GM13976 (cell line): ENCODE measurements around the gene GRIN3A.
A peak's percentile ranks its signal among the peaks of the same experiment; 100 is the strongest.

Source experiments
- DNase-seq: peaks from one replicate; pipeline ENCODE4 v3.0.0; 2012; ENCODE audit warnings: low spot score
- in situ Hi-C: fragments of 300-500 bp; cut with MboI; formaldehyde crosslinking; loops from one replicate; pipeline ENCODE4 v1.12.0; 2022; ENCODE audit warnings: low sequenced_read_pairs, mixed read lengths, inconsistent platforms; ENCODE audit not compliant: unreplicated experiment
- TF ChIP-seq, protein P1 (sequence below): IDR thresholded peaks from 2 replicates; pipeline ENCODE4 v1.5.1; 2012; ENCODE audit warnings: borderline replicate concordance, mild to moderate bottlenecking; ENCODE audit not compliant: insufficient read depth; ENCODE audit errors: extremely low read depth, missing control alignments, control extremely low read depth

The GRIN3A gene

GRCh38 chr9:101574731-101575333 lies 163.6 kb downstream of the GRIN3A start:
- no peak for DNase-seq
- TF ChIP-seq, protein P1, sequence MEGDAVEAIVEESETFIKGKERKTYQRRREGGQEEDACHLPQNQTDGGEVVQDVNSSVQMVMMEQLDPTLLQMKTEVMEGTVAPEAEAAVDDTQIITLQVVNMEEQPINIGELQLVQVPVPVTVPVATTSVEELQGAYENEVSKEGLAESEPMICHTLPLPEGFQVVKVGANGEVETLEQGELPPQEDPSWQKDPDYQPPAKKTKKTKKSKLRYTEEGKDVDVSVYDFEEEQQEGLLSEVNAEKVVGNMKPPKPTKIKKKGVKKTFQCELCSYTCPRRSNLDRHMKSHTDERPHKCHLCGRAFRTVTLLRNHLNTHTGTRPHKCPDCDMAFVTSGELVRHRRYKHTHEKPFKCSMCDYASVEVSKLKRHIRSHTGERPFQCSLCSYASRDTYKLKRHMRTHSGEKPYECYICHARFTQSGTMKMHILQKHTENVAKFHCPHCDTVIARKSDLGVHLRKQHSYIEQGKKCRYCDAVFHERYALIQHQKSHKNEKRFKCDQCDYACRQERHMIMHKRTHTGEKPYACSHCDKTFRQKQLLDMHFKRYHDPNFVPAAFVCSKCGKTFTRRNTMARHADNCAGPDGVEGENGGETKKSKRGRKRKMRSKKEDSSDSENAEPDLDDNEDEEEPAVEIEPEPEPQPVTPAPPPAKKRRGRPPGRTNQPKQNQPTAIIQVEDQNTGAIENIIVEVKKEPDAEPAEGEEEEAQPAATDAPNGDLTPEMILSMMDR, result no peak
- in situ Hi-C loops, result no loop called here

DNA sequence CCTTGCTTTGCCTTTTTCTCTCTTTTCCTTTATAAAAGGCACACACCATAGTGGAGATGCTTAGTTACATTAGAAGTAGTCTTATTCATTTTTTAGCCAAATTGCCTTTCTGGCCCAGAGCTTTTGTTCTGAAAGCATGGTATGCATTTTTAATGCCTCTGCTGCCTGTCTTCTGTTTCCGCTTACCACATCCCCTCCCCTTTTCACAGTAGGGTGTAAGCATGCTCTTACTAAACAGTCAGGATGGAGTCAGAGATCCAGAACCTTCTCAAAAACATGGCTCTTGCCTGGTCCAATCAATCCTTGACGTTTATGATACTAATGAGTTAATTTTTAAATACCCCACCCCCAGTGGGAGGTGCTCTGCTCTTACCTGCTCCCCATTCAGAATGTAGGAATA lies 166.1 kb downstream of the GRIN3A start:
- in situ Hi-C loops, result no loop called here
- DNase-seq, result no peak

GRCh38 chr9:101571114-101571513 lies 167.3 kb downstream of the GRIN3A start:
- in situ Hi-C loops, result no loop called here
- no peak for DNase-seq
- TF ChIP-seq, protein P1, result no peak

More for the DNA sequence above, 166.1 kb downstream of the GRIN3A start:
- TF ChIP-seq, protein P1, result no peak

DNA sequence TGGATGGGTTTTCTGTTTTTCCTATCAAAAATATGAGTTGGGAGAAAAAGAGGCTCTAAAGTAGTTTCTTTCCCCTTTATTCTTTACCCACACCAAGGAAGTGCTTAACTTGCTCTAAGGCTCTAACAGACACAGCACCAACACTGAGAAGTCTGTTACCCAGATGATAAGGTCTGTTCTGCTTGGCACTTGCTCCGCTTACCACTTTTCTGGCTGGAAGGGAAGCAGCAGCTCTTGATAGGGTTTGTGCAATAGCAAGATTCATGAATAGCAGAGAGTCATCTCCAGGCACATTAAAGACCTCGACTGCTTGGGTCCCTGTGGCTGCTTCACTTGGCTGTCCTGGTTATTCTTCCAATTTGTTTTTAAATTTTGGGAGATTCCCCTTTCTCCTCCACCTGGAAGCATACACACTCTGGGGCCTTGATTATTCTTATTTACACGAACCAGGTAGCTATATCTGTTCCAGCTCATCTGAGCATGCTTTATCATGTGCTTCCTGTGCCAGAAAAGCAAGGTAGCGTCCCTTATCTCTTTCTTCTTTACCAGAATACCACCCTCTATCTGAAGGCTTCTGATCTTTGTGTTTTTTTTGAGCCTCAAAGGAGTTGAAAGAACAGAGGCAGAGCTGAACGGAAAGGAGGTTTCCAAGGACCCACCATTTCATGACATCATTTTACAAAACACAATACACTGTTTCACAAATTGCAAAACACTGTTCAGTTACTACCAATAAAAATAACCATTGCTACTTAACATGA lies 168.5 kb downstream of the GRIN3A start:
- in situ Hi-C loops, result no loop called here
- DNase-seq, result no peak
- TF ChIP-seq, protein P1, result no peak

GRCh38 chr9:101567725-101568350 lies 170.6 kb downstream of the GRIN3A start:
- DNase-seq, result no peak
- TF ChIP-seq, protein P1, result no peak
- in situ Hi-C loops, result no loop called here

- peak; percentile 8 for DNase-seq
- in situ Hi-C loops, result no loop called here
Measured at GRCh38 chr9:101566904-101567724, 171.3 kb downstream of the GRIN3A start.

More at GRCh38 chr9:101566904-101567724, 171.3 kb downstream of the GRIN3A start:
- TF ChIP-seq, protein P1, result peak; percentile 13
